ENCODE data around the gene HYAL2.

DNA sequence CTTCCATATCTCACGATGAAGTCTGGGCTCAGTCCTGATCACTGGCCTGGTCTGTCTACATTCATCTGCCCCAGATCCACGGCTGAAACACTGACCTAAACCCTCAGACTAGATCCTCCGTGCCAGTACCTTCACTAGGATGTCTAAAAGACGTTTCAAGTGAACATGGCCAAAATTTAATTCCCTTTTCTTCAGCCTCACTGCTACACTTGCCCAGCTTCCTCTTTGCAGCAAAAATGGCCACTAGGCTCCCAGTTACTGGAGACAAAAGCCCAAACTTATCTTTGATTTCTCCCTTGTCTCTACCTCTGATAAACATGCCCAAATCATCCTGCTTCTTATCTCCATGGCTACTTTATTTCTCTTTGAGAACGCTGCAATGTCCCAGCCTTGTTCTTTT, 16.4 kb upstream of the HYAL2 start:
- TF ChIP-seq, protein P1, sequence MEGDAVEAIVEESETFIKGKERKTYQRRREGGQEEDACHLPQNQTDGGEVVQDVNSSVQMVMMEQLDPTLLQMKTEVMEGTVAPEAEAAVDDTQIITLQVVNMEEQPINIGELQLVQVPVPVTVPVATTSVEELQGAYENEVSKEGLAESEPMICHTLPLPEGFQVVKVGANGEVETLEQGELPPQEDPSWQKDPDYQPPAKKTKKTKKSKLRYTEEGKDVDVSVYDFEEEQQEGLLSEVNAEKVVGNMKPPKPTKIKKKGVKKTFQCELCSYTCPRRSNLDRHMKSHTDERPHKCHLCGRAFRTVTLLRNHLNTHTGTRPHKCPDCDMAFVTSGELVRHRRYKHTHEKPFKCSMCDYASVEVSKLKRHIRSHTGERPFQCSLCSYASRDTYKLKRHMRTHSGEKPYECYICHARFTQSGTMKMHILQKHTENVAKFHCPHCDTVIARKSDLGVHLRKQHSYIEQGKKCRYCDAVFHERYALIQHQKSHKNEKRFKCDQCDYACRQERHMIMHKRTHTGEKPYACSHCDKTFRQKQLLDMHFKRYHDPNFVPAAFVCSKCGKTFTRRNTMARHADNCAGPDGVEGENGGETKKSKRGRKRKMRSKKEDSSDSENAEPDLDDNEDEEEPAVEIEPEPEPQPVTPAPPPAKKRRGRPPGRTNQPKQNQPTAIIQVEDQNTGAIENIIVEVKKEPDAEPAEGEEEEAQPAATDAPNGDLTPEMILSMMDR (IDR thresholded peaks at IDR 0.05; ENCODE audit: borderline replicate concordance, extremely low read depth, low read length, poor library complexity, severe bottlenecking), result no peak
- TF ChIP-seq EZH2 (IDR thresholded peaks at IDR 0.05; ENCODE audit: borderline replicate concordance, low read depth, low read length, severe bottlenecking), result no peak
